Smooth muscle cell of the pulmonary artery (primary cell): ENCODE results near the gene MAP3K20. TPM values are rescaled to one million over a fixed set of nuclear protein-coding genes. Genes with fewer than 3 reads are reported as not detected.

Experiments
- total RNA-seq: library from RNA; depleted of rRNA; stranded (reverse); fragments of >200 nt; gene quantifications from 2 replicates; pipeline ENCODE4 v1.2.3, GENCODE V29; 2014

The MAP3K20 gene
- 59.1 and 75.4 TPM in 2 replicates for total RNA-seq

DNA sequence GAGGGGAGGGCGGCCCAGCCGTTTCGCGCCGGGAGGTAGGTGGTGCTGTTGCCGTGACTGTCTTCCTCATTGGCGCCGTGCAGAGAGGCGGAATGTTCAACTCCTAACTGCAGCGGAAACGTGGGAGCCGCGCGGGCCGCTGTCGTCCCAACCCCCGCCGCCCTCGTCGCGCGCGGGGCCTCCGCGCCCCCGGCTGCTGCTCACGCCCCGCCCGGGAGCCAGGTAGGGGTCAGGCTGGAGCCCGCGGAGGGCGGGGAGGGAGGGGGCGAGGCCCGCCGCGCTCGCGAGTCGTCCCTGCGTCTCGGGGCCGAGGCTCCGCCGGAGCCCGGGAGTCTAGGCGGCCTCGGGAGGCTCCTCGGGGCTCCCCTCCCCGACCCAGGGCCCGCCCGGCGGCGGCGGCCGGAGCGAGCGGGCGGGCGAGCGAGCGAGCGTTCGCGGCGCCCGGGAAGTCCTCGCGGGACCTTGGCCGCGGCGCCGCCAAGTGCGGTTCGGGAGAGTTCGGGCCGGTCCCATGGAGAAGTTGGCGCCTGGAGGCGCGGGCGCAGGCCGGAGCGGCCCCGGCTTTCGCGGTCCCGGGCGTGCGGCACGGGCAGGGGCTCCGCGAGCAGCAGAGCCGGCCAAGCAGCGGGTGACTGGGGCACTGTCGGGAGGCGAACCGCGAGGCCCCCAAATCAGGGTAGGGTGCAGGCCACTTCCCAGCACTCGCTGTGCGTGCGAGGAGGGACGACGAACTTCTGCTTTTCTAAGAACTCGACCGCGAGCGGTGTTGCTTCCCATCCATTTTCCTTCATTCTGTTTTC is at the start of gene MAP3K20:
Gene MAP3K20 (plus strand): TSS at position 66 of the 800 bp plus-strand sequence. CDS start 15,186 bp downstream, outside the sequence.

